Inflammatory macrophage treated with lipopolysaccharide for 4 hours (primary cell): ENCODE data around the gene AK5.
"Not testable (repeated sequence)": the region's sequence is repeated elsewhere in the genome, so short reads cannot be mapped to it uniquely, and the experiment has no call there.

Experiments
- DNase-seq: peaks from one replicate; pipeline ENCODE4 v3.0.0-alpha.2; 2020

The AK5 gene

GRCh38 chr1:77463216-77463615 is 181.4 kb downstream of the AK5 start:
- DNase-seq = no peak

- no peak for DNase-seq
Measured at GRCh38 chr1:77465139-77465538, 183.3 kb downstream of the AK5 start.

- DNase-seq = no peak
Measured at GRCh38 chr1:77465922-77466321, 184.1 kb downstream of the AK5 start.

GRCh38 chr1:77467021-77467595 is 185.3 kb downstream of the AK5 start:
- DNase-seq = no peak

GRCh38 chr1:77467741-77468140 is 185.9 kb downstream of the AK5 start:
- DNase-seq = no peak

- no peak for DNase-seq
Measured at GRCh38 chr1:77468257-77468948, 186.6 kb downstream of the AK5 start.

- DNase-seq = no peak
Measured at GRCh38 chr1:77468949-77469710, 187.3 kb downstream of the AK5 start.

GRCh38 chr1:77471691-77472090 is 189.9 kb downstream of the AK5 start:
- DNase-seq = no peak

GRCh38 chr1:77473690-77474089 is 191.9 kb downstream of the AK5 start:
- DNase-seq = no peak

- DNase-seq = peak; percentile 31
Measured at GRCh38 chr1:77475641-77476040, 193.8 kb downstream of the AK5 start.

- DNase-seq = peak; percentile 92
Measured at GRCh38 chr1:77476475-77476874, 194.7 kb downstream of the AK5 start.

- no peak for DNase-seq
Measured at GRCh38 chr1:77484334-77484733, 202.5 kb downstream of the AK5 start.

GRCh38 chr1:77484926-77485325 is 203.1 kb downstream of the AK5 start:
- no peak for DNase-seq

GRCh38 chr1:77487631-77488030 is 205.8 kb downstream of the AK5 start:
- no peak for DNase-seq

- DNase-seq = no peak
Measured at GRCh38 chr1:77489910-77490309, 208.1 kb downstream of the AK5 start.

GRCh38 chr1:77494026-77494425 is 212.2 kb downstream of the AK5 start:
- no peak for DNase-seq

GRCh38 chr1:77498918-77499317 is 217.1 kb downstream of the AK5 start:
- DNase-seq = no peak

- DNase-seq = no peak
Measured at GRCh38 chr1:77499466-77499865, 217.6 kb downstream of the AK5 start.

- peak; percentile 61 for DNase-seq
Measured at GRCh38 chr1:77504986-77505385, 223.2 kb downstream of the AK5 start.

GRCh38 chr1:77506771-77507170 is 225.0 kb downstream of the AK5 start:
- no peak for DNase-seq

- DNase-seq = no peak
Measured at GRCh38 chr1:77509051-77509492, 227.3 kb downstream of the AK5 start.

- no peak for DNase-seq
Measured at GRCh38 chr1:77509898-77510297, 228.1 kb downstream of the AK5 start.

- no peak for DNase-seq
Measured at GRCh38 chr1:77511440-77511840, 229.6 kb downstream of the AK5 start.

GRCh38 chr1:77512650-77513049 is 230.8 kb downstream of the AK5 start:
- not testable (repeated sequence) for DNase-seq
